Sigmoid colon (tissue), 3 donors: ENCODE results near the gene SASS6.

Experiments used
- CTCF ChIP-seq, 4 experiments: fragments of 450-650 bp in 3 of 4; fragments of 200-600 bp in 1 of 4; IDR thresholded peaks; one replicate each; pipeline ENCODE4 v1.5.1; 2016 to 2019; ENCODE audit warnings: antibody characterized with exemption in 4 of 4, mild to moderate bottlenecking in 3 of 4, moderate library complexity in 2 of 4
- POLR2A ChIP-seq, 2 donors: fragments of 450-650 bp; IDR thresholded peaks; one replicate each; pipeline ENCODE4 v1.6.1; 2016; ENCODE audit warnings: antibody characterized with exemption in 2 of 2, mild to moderate bottlenecking in 2 of 2, moderate library complexity in 2 of 2

DNA sequence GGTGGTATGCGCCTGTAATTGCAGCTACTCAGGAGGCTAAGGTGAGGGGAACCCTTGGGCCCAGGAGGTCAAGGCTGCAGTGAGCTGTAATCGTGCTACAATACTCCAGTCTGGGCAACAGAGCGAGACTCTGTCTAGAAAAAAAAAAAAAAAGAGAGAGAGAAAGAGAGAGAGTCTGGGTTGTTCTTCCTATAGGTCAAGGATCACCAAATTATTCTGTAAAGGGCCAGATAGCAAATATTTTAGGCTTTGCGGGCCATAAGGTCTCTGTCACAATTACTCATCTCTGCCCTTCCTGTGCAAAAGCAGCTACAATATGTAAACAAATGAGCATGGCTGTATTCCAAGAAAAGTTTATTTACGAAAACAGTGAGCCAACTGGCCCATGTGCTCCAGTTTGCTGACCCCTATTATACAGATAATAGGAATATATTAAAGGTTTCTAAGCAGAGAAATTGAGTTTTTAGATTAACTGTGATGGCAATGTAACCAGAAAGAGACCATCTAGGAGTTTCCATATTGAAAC, 2.1 kb downstream of the SASS6 start:
- TF ChIP-seq POLR2A (IDR thresholded peaks at IDR 0.05), result no peak
- no peak for TF ChIP-seq CTCF (IDR thresholded peaks at IDR 0.05)
